VCaP (cell line): ENCODE measurements around the gene ZNF335.

Experiments used
- H3K27ac ChIP-seq: fragments of 450-650 bp; 2 replicates; pipeline ENCODE4 v1.5.1; 2017
- CTCF ChIP-seq: fragments of 450-650 bp; conservative IDR thresholded peaks from 2 replicates; pipeline ENCODE4 v1.5.1; 2017; ENCODE audit warnings: mild to moderate bottlenecking, moderate library complexity

The ZNF335 gene

GRCh38 chr20:45975686-45976085, 3.7 kb upstream of the ZNF335 start:
- H3K27ac ChIP-seq: no peak overlapping the region
- TF ChIP-seq CTCF: no peak

GRCh38 chr20:45974896-45975565, 3.0 kb upstream of the ZNF335 start:
- no peak for TF ChIP-seq CTCF
- no peak overlapping the region for H3K27ac ChIP-seq

- H3K27ac ChIP-seq: peak overlapping the region; percentile 100
- TF ChIP-seq CTCF: no peak
These were observed 639 bp upstream of the ZNF335 start for GRCh38 chr20:45972500-45973183.

GRCh38 chr20:45971425-45971674, 653 bp downstream of the ZNF335 start:
- TF ChIP-seq CTCF: no peak
- peak overlapping the region; percentile 100 for H3K27ac ChIP-seq

DNA sequence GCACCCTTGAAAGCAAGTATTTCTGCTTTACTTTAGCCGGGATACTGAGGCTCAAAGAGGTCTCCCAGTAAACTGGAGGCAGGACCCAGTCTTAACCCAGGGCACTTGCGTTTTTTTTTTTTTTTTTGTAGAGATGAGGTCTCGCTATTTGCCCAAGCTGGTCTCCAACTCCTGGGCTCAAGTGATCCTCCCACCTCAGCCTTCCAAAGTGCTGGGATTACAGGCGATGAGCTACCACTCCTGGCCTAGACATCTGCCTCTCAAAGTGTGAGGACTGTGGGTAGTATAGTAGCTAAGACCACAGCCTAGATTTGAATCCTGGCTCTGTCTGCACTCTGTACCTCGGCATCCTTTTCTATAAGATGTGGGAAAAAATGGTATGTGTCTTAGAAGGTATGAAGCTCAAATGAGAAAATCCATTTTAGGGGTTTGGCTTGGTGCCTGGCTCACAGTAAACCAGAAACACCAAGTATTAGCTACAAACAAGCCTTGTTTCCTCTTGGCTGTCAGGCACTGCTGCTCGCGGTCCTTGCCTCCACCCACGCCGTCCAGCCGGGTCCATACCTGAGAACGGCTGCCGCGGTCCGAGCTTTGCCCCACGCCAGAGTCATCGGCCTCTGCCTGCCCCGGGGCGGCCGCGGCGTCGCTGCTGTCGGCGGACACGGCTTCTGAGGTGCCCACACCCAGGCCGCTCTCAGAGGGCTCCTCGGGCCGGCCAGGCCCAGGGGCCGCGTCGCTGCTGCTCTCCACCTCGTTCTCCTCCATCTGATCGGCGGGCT, 1.2 kb downstream of the ZNF335 start:
- H3K27ac ChIP-seq: peak overlapping the region; percentile 100
- no peak for TF ChIP-seq CTCF

DNA sequence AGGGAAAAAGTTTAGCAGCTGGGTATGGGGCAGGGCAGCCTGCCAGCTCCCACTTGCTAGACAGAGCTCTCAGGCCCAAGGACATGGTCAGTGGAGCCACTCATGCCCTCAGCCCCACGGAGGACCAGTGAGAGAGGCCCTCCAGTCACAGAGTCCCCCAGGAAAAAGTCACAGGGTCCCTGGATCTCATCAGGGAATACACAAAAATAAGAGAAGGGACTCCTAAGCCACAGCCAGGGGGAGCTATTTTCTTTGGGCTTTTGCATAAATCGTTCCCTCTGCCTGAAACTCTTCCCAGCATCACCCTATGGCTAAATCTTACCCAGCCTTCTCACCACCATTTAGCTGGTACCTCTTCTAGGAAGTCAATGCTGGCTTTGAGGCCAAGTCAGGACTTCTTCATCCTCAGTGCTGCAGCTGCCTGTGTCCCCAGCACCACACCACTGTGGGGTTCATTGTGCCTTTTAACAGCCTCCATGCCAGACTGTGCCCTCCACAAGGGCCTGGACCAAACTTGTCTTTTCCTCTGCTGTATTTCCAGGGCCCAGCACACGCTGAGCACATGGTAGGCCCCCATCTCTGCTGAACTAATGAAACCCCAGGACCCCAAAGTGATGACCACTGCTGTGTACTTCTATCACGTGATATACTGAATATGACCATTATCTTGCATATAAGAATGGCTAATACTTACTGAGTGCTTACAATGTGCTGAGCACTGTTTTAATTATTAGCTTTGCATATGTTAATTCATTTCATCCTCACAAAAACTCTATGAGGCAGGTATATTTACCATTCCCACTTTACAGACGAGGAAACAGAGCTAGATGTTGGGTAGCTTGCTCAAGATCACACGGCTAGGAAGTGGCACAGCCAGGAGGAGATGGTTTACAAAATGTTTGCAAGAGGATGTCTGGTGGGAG, 2.0 kb downstream of the ZNF335 start:
- peak; percentile 85 for TF ChIP-seq CTCF
- H3K27ac ChIP-seq: peak overlapping the region; percentile 100
